ENCODE data around the gene BMP4. TPM values are rescaled to one million over a fixed set of nuclear protein-coding genes. Genes with fewer than 3 reads are reported as not detected.
A peak's percentile ranks its signal among the peaks of the same experiment; 100 is the strongest.

BMP4 gene
- total and polyA plus RNA-seq, 2 of the 13 experiments (the other 11 are each of a cell fraction or from before 2014, with no cell fraction given) = 56.4 to 169 TPM

DNA sequence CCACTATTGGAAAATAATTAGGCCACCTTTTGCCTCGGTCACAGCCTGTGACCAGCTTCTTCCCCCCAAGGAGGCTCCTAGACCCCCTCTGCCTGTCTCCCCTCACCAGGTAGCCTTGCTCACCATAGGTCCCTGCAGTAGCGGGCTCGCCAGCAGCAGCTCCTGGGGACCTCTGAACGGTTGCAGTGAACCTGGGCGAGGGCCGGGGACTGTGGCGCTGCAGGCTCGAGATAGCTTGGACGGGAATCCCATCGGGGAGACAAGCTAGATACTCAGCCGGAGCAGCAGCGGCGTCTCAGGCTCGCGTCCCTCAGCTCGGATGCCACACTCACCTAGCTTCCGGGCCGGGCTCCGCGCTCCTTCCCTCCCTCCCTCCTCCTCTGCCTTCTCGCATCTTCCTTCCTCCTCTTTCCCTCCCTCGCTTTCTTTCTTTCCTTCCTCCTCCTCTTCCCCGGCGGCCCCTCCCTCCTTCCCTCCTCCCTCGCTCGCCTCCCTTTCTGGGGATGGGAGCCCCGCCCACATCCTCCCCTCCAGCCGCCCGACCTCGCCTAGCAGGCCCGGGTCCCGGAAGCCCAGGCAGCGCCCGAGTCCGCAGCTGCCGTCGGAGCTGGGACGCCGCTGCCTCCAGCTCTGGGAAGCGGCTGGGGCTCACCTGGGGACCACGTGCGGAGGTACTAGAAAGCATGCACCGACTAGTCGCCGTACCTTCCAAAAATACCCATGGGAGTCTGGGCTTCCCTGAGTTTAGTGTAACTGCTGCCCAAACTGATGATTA lies at the start of gene BMP4 (continued):
- TF ChIP-seq, protein P1, sequence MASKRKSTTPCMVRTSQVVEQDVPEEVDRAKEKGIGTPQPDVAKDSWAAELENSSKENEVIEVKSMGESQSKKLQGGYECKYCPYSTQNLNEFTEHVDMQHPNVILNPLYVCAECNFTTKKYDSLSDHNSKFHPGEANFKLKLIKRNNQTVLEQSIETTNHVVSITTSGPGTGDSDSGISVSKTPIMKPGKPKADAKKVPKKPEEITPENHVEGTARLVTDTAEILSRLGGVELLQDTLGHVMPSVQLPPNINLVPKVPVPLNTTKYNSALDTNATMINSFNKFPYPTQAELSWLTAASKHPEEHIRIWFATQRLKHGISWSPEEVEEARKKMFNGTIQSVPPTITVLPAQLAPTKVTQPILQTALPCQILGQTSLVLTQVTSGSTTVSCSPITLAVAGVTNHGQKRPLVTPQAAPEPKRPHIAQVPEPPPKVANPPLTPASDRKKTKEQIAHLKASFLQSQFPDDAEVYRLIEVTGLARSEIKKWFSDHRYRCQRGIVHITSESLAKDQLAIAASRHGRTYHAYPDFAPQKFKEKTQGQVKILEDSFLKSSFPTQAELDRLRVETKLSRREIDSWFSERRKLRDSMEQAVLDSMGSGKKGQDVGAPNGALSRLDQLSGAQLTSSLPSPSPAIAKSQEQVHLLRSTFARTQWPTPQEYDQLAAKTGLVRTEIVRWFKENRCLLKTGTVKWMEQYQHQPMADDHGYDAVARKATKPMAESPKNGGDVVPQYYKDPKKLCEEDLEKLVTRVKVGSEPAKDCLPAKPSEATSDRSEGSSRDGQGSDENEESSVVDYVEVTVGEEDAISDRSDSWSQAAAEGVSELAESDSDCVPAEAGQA (IDR thresholded peaks at IDR 0.05; ENCODE audit: low read depth) = no peak
- TF ChIP-seq, protein P1 (CRISPR knock-in tag; IDR thresholded peaks at IDR 0.05; ENCODE audit: borderline replicate concordance) = peak; percentile 75; the same call in 1 of the 2 replicates
- TF ChIP-seq ZNF260 (CRISPR knock-in tag; IDR thresholded peaks at IDR 0.05; ENCODE audit: borderline replicate concordance, low read depth) (no peak), CREB3 (CRISPR knock-in tag; IDR thresholded peaks at IDR 0.05) (peak; percentile 96), ZNF232 (CRISPR knock-in tag; IDR thresholded peaks at IDR 0.05; ENCODE audit: borderline replicate concordance) (peak; percentile 88), ATF7 (IDR thresholded peaks at IDR 0.05) (no peak), ATF7 (CRISPR knock-in tag; IDR thresholded peaks at IDR 0.05) (no peak), MYNN (CRISPR knock-in tag; IDR thresholded peaks at IDR 0.05; ENCODE audit: low read depth) (no peak), IKZF1 (IDR thresholded peaks at IDR 0.05) (no peak), WIZ (CRISPR knock-in tag; IDR thresholded peaks at IDR 0.05) (0 out of 2 replicates have a peak, but pooled peaks have one; percentile 54), ZBTB33 (CRISPR knock-in tag; IDR thresholded peaks at IDR 0.05) (no peak), DR1 (CRISPR knock-in tag; IDR thresholded peaks at IDR 0.05) (peak; percentile 75), ZNF563 (CRISPR knock-in tag; IDR thresholded peaks at IDR 0.05) (peak; percentile 87), ZNF710 (CRISPR knock-in tag; IDR thresholded peaks at IDR 0.05; ENCODE audit: borderline replicate concordance) (peak; percentile 100)
- TF ChIP-seq, protein P2, sequence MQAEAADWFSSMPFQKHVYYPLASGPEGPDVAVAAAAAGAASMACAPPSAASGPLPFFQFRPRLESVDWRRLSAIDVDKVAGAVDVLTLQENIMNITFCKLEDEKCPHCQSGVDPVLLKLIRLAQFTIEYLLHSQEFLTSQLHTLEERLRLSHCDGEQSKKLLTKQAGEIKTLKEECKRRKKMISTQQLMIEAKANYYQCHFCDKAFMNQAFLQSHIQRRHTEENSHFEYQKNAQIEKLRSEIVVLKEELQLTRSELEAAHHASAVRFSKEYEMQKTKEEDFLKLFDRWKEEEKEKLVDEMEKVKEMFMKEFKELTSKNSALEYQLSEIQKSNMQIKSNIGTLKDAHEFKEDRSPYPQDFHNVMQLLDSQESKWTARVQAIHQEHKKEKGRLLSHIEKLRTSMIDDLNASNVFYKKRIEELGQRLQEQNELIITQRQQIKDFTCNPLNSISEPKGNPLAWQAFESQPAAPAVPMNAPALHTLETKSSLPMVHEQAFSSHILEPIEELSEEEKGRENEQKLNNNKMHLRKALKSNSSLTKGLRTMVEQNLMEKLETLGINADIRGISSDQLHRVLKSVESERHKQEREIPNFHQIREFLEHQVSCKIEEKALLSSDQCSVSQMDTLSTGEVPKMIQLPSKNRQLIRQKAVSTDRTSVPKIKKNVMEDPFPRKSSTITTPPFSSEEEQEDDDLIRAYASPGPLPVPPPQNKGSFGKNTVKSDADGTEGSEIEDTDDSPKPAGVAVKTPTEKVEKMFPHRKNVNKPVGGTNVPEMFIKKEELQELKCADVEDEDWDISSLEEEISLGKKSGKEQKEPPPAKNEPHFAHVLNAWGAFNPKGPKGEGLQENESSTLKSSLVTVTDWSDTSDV (CRISPR knock-in tag; IDR thresholded peaks at IDR 0.05) = no peak

Measured in HepG2 (cell line).